ENCODE data around the gene SH3RF1.

SH3RF1 gene

GRCh38 chr4:169127314-169127713 is 143.4 kb downstream of the SH3RF1 start:
- DNase-seq: no peak

DNA sequence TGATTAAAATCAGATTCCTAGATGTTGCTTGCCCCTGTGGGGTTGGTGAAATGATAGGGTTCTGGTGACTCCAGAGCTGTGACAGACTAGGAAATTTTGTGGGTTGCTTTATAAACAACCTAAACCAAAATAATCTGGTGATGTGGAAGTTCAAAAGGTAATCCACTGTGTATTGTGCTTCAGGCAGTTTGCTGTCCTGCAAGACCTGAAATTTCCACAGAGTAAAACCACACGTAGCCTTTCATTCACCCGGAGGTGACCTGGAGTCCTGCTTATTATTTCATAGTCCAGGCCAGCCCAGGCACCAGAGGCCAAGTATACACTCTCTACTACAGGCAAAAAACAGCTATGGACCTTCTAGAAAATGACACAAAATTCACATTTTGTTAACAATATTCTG is 146.1 kb downstream of the SH3RF1 start:
- no peak for DNase-seq

DNA sequence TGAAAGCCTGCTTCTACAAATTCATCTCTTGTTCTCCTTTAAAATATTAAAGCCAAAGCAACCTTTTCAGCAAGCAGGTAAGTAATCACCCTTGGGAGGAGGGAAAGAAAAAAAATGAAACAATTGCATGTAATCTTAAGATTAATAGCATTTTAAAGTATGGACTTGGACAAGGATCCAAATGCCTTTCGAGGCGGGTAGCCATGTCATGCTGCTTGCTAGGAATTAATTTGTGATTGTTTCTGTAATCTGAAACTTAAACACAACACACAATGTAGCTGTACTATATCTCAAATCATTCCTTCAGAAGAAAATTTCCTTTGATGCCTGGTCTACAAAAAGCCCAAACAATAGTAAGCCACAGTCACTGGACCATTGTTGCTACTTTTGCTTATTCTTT is 148.3 kb downstream of the SH3RF1 start:
- DNase-seq: no peak

- peak; percentile 10 for DNase-seq
Observed at GRCh38 chr4:169121861-169122382, 148.8 kb downstream of the SH3RF1 start.

DNA sequence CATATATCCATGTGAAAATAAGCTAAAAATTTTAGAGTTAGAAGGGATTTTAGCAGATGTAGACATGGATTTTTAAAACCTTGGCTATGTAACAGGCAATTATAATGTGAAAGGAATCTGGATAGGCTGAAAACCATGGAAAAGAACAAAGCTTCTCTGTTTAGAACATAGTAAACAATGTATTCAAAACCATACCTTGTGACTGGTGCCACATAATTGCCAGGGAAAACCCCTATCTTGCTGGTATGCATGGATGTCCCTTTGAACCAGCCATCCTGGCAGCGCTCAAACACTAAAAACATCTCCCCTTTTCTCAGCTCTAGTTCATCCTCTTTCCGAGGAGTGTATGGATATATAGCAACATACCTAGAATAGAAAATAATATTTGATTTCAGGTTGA is 150.1 kb downstream of the SH3RF1 start:
- no peak for DNase-seq

DNA sequence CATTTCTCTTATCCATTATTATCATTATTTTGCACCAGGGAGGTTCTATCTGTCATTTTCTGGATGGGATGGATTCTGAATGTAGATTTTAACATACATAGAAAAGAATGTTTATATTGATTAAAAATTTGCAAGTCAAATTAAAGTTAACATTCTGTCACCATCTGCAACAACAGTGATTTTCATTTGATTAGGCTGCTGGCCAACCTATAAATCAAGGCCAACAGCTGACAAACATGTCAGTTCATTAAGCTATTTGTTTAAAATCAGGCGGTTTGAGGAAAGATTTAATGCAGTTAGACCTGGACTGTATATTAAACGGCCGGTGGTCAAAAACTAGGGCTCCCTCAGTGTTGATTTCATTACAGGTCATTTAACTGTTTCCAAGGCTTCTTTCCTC is 151.2 kb downstream of the SH3RF1 start:
- no peak for DNase-seq

DNA sequence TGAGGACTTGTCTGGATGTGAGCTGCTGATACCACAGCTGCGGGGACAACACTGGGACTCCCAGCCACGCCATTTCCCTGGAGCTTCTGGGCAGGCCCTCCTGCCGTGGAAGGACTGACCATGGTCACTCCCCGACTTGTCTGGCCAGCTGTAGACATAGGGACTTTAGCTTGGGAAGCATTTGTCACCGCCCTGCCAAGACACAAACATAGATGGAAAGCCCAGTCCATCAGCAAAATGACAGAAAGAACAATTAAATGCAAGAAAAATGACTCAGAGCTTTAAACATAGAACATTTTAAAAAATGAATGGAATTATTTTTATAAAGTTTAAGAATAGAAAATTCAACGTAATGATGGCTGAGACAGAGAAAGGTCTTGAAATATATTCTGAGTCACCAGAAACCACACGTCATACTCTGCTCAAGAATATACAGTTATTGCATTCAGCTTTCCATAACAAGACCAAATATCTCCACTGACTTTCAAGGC is 153.1 kb downstream of the SH3RF1 start:
- DNase-seq: no peak

DNA sequence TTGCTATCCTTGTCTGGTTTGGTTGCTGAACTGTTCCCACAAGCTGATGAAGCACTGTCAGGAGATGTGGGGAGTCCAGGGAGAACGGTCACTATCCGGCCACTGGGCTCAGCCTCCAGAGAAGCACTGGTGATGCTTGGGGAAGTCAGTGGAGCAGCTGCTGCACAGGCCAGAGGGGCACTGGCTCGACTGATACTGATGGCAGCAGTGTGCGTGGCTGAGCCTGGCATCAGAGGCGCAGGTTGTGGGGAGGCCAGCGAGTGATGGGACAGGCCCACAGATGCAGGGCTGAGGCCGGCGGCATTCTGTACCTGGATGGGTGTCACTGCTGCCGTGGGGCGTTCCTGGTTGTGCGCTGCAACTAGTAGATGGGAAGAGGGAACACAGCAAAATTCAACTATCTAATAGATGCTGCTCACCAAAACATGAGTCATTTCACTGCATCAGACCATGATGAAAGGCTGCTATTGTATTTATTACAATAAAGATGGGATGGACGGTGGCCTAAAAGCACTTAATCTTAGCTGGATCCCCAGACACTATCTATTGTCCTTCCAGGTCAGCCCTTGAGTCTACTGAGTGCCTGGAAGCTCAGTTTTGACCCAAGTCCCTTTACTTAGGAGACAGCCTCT is 154.4 kb downstream of the SH3RF1 start:
- no peak for DNase-seq

DNA sequence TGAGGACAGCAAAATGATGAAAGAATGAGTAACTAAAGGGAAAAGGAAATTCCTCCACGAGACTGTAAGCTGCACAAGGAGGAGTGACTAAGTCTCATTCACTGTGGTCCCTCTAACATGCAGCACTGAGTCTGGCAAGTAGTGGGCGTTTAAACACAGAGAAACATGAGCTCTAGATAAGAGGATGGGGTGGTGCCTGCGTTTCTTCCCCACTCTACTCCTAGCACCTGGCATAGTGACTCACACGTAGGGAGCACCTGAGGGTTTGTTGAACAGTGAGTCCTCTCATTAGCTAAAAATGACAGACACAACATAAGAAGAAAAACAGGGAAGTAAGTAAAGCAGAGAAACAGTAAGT is 154.9 kb downstream of the SH3RF1 start:
- no peak for DNase-seq

DNA sequence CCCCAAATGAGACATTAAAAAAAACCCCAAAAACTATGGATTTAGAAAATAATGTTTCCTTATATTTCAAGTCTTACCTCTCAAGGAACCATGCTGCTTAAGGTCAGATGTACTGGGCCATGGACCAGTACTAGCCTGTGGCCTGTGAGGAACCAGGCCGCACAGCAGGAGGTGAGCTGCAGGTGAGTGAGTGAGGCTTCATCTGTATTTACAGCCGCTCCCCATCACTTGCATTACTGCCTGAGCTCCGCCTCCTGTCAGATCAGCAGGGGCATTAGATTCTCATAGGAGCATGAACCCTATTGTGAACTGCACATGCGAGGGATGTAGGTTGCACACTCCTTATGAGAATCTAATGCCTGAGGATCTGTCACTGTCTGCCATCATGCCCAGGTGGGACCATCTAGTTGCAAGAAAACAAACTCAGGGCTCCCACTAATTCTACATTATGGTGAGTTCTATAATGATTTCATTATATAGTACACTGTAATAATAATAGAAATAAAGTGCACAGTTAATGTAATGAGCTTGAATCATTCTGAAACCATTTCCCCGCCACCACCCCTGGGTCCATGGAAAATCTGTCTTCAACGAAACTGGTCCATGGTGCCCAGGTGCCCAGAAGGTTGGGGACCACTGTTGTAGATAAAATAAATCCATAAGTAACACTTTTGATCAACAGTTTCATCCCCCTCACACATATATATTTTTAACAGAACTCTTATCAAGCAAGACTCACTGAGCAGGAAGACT is 155.4 kb downstream of the SH3RF1 start:
- no peak for DNase-seq

- no peak for DNase-seq
Observed at GRCh38 chr4:169114341-169114974, 156.3 kb downstream of the SH3RF1 start.

DNA sequence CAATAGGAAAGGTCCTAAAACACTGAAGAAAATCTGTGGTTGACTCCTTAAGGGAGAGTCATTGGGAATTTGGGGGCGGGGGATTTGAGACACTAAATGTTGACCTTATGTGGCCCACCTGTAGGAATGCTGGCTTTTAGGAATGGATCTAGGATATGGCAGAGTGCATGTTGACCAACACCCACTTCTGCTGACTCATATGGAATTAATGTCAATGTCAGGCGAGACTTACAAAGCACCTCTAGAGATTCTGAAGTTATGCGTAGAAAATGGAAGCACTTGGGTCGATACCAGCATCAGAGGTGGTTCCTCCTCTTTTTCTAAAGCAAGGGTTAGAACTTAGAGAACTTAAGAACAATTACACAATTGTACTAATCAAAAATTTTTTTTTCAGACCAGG is 160.1 kb downstream of the SH3RF1 start:
- DNase-seq: no peak

GRCh38 chr4:169109035-169109675 is 161.6 kb downstream of the SH3RF1 start:
- no peak for DNase-seq

GRCh38 chr4:169108303-169108702 is 162.5 kb downstream of the SH3RF1 start:
- DNase-seq: no peak

DNA sequence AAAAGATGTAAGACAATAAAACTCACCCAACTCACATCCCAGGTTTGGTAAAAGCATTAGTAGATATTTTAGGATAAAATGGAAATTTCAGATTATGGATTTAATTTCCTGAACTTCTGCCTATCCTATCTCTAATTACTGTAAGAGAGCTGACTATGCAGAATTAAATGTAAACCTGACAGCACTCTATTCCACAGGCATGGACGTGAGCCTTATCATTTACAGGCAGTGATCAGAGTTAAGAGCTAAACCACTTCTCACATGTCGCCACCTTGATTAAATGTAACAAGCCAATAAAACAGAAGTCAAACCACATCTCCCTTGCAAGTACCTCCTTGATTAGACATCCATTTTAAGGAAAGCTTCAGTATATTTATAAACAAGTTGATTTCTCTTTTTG is 163.2 kb downstream of the SH3RF1 start:
- no peak for DNase-seq

DNA sequence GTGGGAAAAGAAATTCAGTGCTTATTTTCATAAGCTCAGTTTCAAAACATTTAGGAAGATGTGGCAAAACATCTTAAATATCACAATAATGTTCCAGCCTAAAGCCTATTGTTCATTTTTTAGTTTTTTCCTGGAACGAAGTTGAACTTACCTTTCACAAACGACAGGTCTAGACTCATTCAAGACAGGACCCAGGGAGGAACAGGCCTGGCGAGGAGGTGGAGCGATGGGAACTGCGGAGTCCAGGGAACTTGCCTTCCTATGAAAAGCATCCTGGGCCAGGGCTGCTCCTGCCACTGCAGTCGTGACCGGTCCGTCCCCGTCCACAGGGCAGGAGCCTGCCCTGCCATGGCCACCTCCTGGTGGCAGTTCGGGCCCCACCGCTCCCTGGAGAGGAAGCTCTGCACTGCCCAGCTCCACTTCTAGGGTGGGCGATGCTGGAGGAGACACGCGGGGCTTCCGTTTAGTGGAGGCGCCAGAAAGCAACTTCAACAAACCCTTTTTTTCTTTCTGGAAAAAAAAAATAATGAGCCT is 164.0 kb downstream of the SH3RF1 start:
- DNase-seq: no peak

- DNase-seq: no peak
Observed at GRCh38 chr4:169105620-169106019, 165.1 kb downstream of the SH3RF1 start.

DNA sequence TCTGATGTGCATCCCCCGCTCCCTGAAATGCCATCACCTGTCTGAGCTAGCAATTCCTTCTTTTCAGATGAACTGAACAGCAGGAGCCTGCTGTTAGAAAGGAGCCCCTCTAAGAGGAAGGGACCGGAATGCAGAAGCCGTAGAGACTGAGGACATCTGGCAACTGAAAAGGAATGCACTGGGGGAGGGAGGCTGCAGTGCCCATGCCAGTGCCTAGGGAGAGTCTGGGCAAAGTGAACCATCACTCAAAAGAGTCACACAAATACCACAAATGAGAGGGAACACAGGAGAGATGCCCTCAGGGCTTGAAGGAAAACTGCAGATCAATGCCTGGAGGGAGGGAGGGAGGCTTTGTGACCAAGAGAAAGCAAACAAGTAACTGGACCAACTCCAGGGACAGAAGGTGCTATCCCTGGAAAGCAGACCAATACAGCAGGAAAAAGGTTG is 166.8 kb downstream of the SH3RF1 start:
- no peak for DNase-seq

GRCh38 chr4:169102026-169102425 is 168.7 kb downstream of the SH3RF1 start:
- DNase-seq: no peak

GRCh38 chr4:169100670-169101101 is 170.1 kb downstream of the SH3RF1 start:
- DNase-seq: no peak

DNA sequence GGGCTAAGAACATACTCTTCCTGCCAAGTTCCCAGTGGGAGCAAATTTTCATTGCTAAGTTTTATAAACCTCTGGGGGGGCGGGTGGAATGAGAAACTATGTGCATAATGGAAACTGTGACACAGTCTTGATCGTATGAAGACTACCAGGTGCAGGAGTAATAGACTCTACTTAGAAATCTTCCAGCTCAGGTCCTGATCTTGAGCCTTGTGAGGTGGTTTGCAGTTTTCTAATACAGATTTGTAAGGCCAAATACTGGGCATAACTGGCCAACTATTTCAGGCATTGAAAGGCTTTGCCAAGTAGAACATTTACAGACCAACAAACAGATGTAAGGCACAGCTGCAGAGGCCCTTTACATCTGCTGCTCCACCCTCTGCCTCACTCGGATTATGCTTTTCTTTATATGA is 171.0 kb downstream of the SH3RF1 start:
- no peak for DNase-seq

GRCh38 chr4:169098969-169099690 is 171.6 kb downstream of the SH3RF1 start:
- DNase-seq: no peak
